Skeletal muscle satellite cell (primary cell): ENCODE results near the gene ATRNL1.

ENCODE experiments used
- H3K27me3 ChIP-seq: 2 replicates; pipeline ENCODE4 v1.7.0; 2013; ENCODE audit warnings: low read length; ENCODE audit not compliant: control insufficient read depth, insufficient read depth
- H3K36me3 ChIP-seq: 2 replicates; pipeline ENCODE4 v1.7.0; 2013; ENCODE audit warnings: mild to moderate bottlenecking, control low read depth, low read length; ENCODE audit not compliant: insufficient read depth
- H3K4me1 ChIP-seq: 2 replicates; pipeline ENCODE4 v1.7.0; 2013; ENCODE audit warnings: low read length; ENCODE audit not compliant: control insufficient read depth, insufficient read depth
- H3K4me2 ChIP-seq: 2 replicates; pipeline ENCODE4 v1.7.0; 2013; ENCODE audit warnings: mild to moderate bottlenecking, low read length
- H3K4me3 ChIP-seq: 2 replicates; pipeline ENCODE4 v1.7.0; 2013; ENCODE audit warnings: low read length
- H3K9ac ChIP-seq: 2 replicates; pipeline ENCODE4 v1.7.0; 2013; ENCODE audit warnings: mild to moderate bottlenecking, low read depth, low read length, moderate library complexity
- H3K9me3 ChIP-seq: replicated peaks from 2 replicates; pipeline ENCODE4 v1.7.0; 2013; ENCODE audit warnings: mild to moderate bottlenecking, control low read depth, low read length

Gene ATRNL1

GRCh38 chr10:115944538-115944937, 851.4 kb downstream of the ATRNL1 start:
- Histone ChIP-seq H3K4me3 (no peak overlapping the region), H3K4me2 (no peak overlapping the region), H3K9me3 (no peaks in the 10 kb centered on the region), H3K9ac (no peak overlapping the region), H3K4me1 (peaks cover 58% of the 10 kb centered on the region), H3K36me3 (no peaks in the 10 kb centered on the region), H3K27me3 (no peaks in the 10 kb centered on the region)

- Histone ChIP-seq H3K36me3 (no peaks in the 10 kb centered on the region), H3K27me3 (no peaks in the 10 kb centered on the region), H3K9ac (peak overlapping the region; percentile 67), H3K4me1 (peaks cover 71% of the 10 kb centered on the region), H3K4me2 (peak overlapping the region; percentile 50), H3K4me3 (no peak overlapping the region), H3K9me3 (no peaks in the 10 kb centered on the region)
These were observed 852.7 kb downstream of the ATRNL1 start for GRCh38 chr10:115945701-115946445.

GRCh38 chr10:115947104-115947503, 853.9 kb downstream of the ATRNL1 start:
- Histone ChIP-seq H3K9ac (peak overlapping the region; percentile 67), H3K4me1 (peaks cover 68% of the 10 kb centered on the region), H3K4me3 (peak overlapping the region; percentile 45), H3K36me3 (no peaks in the 10 kb centered on the region), H3K4me2 (peak overlapping the region; percentile 60), H3K27me3 (no peaks in the 10 kb centered on the region), H3K9me3 (no peaks in the 10 kb centered on the region)

GRCh38 chr10:115948465-115948864, 855.3 kb downstream of the ATRNL1 start:
- H3K27me3 ChIP-seq: no peaks in the 10 kb centered on the region
- peaks cover 67% of the 10 kb centered on the region for H3K4me1 ChIP-seq
- no peaks in the 10 kb centered on the region for H3K9me3 ChIP-seq
- no peak overlapping the region for H3K4me3 ChIP-seq
- H3K9ac ChIP-seq: peak overlapping the region; percentile 67
- H3K36me3 ChIP-seq: no peaks in the 10 kb centered on the region
- no peak overlapping the region for H3K4me2 ChIP-seq

- Histone ChIP-seq H3K9ac (no peak overlapping the region), H3K27me3 (no peaks in the 10 kb centered on the region), H3K4me3 (no peak overlapping the region), H3K4me2 (no peak overlapping the region), H3K4me1 (peaks cover 67% of the 10 kb centered on the region), H3K9me3 (no peaks in the 10 kb centered on the region), H3K36me3 (no peaks in the 10 kb centered on the region)
These were observed 856.2 kb downstream of the ATRNL1 start for GRCh38 chr10:115949282-115949844.

GRCh38 chr10:115950320-115950719, 857.2 kb downstream of the ATRNL1 start:
- H3K4me3 ChIP-seq: no peak overlapping the region
- H3K9ac ChIP-seq: peak overlapping the region; percentile 26
- H3K4me2 ChIP-seq: peak overlapping the region; percentile 40

GRCh38 chr10:115951242-115951641, 858.1 kb downstream of the ATRNL1 start:
- Histone ChIP-seq H3K9ac (no peak overlapping the region), H3K36me3 (no peaks in the 10 kb centered on the region), H3K9me3 (no peaks in the 10 kb centered on the region), H3K4me3 (no peak overlapping the region), H3K4me2 (peak overlapping the region; percentile 11), H3K27me3 (no peaks in the 10 kb centered on the region), H3K4me1 (peaks cover 59% of the 10 kb centered on the region)

More at GRCh38 chr10:115950320-115950719, 857.2 kb downstream of the ATRNL1 start:
- H3K36me3 ChIP-seq: no peaks in the 10 kb centered on the region
- peaks cover 64% of the 10 kb centered on the region for H3K4me1 ChIP-seq
- no peaks in the 10 kb centered on the region for H3K27me3 ChIP-seq
- no peaks in the 10 kb centered on the region for H3K9me3 ChIP-seq

GRCh38 chr10:115953281-115953680, 860.1 kb downstream of the ATRNL1 start:
- H3K4me2 ChIP-seq: no peak overlapping the region
- H3K9me3 ChIP-seq: no peaks in the 10 kb centered on the region
- no peak overlapping the region for H3K4me3 ChIP-seq

GRCh38 chr10:115953968-115954367, 860.8 kb downstream of the ATRNL1 start:
- no peak overlapping the region for H3K4me3 ChIP-seq
- H3K27me3 ChIP-seq: no peaks in the 10 kb centered on the region
- H3K4me1 ChIP-seq: peaks cover 43% of the 10 kb centered on the region
- no peaks in the 10 kb centered on the region for H3K36me3 ChIP-seq
- H3K4me2 ChIP-seq: no peak overlapping the region
- H3K9me3 ChIP-seq: no peaks in the 10 kb centered on the region
- H3K9ac ChIP-seq: no peak overlapping the region

More at GRCh38 chr10:115953281-115953680, 860.1 kb downstream of the ATRNL1 start:
- H3K9ac ChIP-seq: no peak overlapping the region
- peaks cover 49% of the 10 kb centered on the region for H3K4me1 ChIP-seq
- H3K27me3 ChIP-seq: no peaks in the 10 kb centered on the region
- H3K36me3 ChIP-seq: no peaks in the 10 kb centered on the region

GRCh38 chr10:115956225-115957011, 863.3 kb downstream of the ATRNL1 start:
- H3K36me3 ChIP-seq: no peaks in the 10 kb centered on the region
- no peaks in the 10 kb centered on the region for H3K27me3 ChIP-seq
- H3K4me3 ChIP-seq: no peak overlapping the region
- H3K4me1 ChIP-seq: peaks cover 19% of the 10 kb centered on the region
- H3K9me3 ChIP-seq: no peaks in the 10 kb centered on the region
- H3K9ac ChIP-seq: no peak overlapping the region
- no peak overlapping the region for H3K4me2 ChIP-seq

GRCh38 chr10:115957012-115957399, 863.8 kb downstream of the ATRNL1 start:
- Histone ChIP-seq H3K9me3 (no peaks in the 10 kb centered on the region), H3K4me2 (no peak overlapping the region), H3K4me1 (peaks cover 15% of the 10 kb centered on the region), H3K36me3 (no peaks in the 10 kb centered on the region), H3K27me3 (no peaks in the 10 kb centered on the region), H3K4me3 (no peak overlapping the region), H3K9ac (no peak overlapping the region)
